HG03097 (cell line): ENCODE data around the gene LYPD5.

ENCODE experiments used
- ATAC-seq: cut with Tn5 transposase; IDR thresholded peaks from one replicate; pipeline ENCODE4 v1.9.1; 2021; ENCODE audit not compliant: unreplicated experiment, low FRiP score

The LYPD5 gene

GRCh38 chr19:43754503-43755255, 47.6 kb downstream of the LYPD5 start, which contains the start of gene SMG9:
Gene SMG9 (minus strand): TSS chr19:43754962. CDS start chr19:43750741, 4,221 bp downstream.
- ATAC-seq, result peak; percentile 59

GRCh38 chr19:43754253-43754502, 48.1 kb downstream of the LYPD5 start:
- no peak for ATAC-seq

GRCh38 chr19:43752287-43752875, 49.9 kb downstream of the LYPD5 start:
- ATAC-seq, result no peak

- no peak for ATAC-seq
These were observed 50.6 kb downstream of the LYPD5 start for GRCh38 chr19:43751466-43752220.

- ATAC-seq, result no peak
These were observed 52.3 kb downstream of the LYPD5 start for GRCh38 chr19:43749898-43750297.

- no peak for ATAC-seq
These were observed 53.1 kb downstream of the LYPD5 start for GRCh38 chr19:43749152-43749551.

GRCh38 chr19:43748685-43749084, 53.6 kb downstream of the LYPD5 start:
- ATAC-seq, result no peak

GRCh38 chr19:43748205-43748594, 54.0 kb downstream of the LYPD5 start:
- no peak for ATAC-seq

- no peak for ATAC-seq
These were observed 54.6 kb downstream of the LYPD5 start for GRCh38 chr19:43747557-43748204.
